ENCODE results near the gene MAP2K6. TPM values are rescaled to one million over a fixed set of nuclear protein-coding genes. Genes with fewer than 3 reads are reported as not detected.

The MAP2K6 gene
- total and polyA plus RNA-seq, 10 of the 15 experiments (the other 5 are each of a cell fraction or from before 2014, with no cell fraction given): 15.6 to 70.3 (median 22.9) TPM

GRCh38 chr17:69443138-69443537 lies 28.6 kb downstream of the MAP2K6 start:
- ChIA-PET CTCF (interaction anchor here (1.3 kb wide), 1 partner anchor 10 kb away, joined by 3 read pairs; no protein-coding TSS in a partner anchor), RAD21 (ENCODE audit: unreplicated experiment) (no interaction called here), SMC1A (ENCODE audit: uncharacterized antibody, unreplicated experiment) (interaction anchor here (0.6 to 0.8 kb wide), 2 partner anchors 14 to 26 kb away, joined by 3 read pairs; no protein-coding TSS in a partner anchor), POLR2A (no interaction called here)
- H3K27me3 ChIP-seq (replicated peaks in 1 of 2; ENCODE audit: control insufficient read depth in 2 of 2, insufficient read depth in 2 of 2, low read length in 1 of 2): no peaks in the 10 kb centered on the region
- DNase-seq (ENCODE audit: low read depth, low spot score) (no peak), ATAC-seq (no peak), FAIRE-seq (no peak)
- H3K9ac ChIP-seq (ENCODE audit: control insufficient read depth, insufficient read depth, low read length): no peak overlapping the region
- no peak overlapping the region for H3K27ac ChIP-seq (ENCODE audit: control insufficient read depth, insufficient read depth)
- H3K4me3 ChIP-seq: no peak overlapping the region
- H3K4me2 ChIP-seq (ENCODE audit: control insufficient read depth, insufficient read depth): no peak overlapping the region
- in situ Hi-C loops (cut with MboI) (no loop called here), intact Hi-C loops (cut with micrococcal nuclease; ENCODE audit: unreplicated experiment) (no loop called here)
- BruUV-seq (replicated peaks): no TSS peak
- no peaks in the 10 kb centered on the region for H3K36me3 ChIP-seq (ENCODE audit: control insufficient read depth in 2 of 2, insufficient read depth in 2 of 2, low read length in 1 of 2)
- peaks cover 2% of the 10 kb centered on the region; the same call in 2 of the 3 replicates for H3K9me3 ChIP-seq (replicated peaks; ENCODE audit: control insufficient read depth, insufficient read depth, low read length)
- WGBS (ENCODE audit: insufficient coverage, insufficient replicate concordance, low lambda C conversion rate, missing lambda C conversion rate): 88% methylated on average over 4 of the region's 4 CpGs
- TF ChIP-seq CBFB (IDR thresholded peaks at IDR 0.05; ENCODE audit: low read depth) (no peak), TCF12 (IDR thresholded peaks at IDR 0.05; ENCODE audit: low read depth, low read length) (no peak), SMAD5 (IDR thresholded peaks at IDR 0.05; ENCODE audit: low read depth) (no peak), REST (IDR thresholded peaks at IDR 0.05; ENCODE audit: low read depth, low read length) (no peak), FOS (IDR thresholded peaks at IDR 0.05; ENCODE audit: borderline replicate concordance, extremely low read depth, insufficient read length) (no peak), ATF2 (IDR thresholded peaks at IDR 0.05; ENCODE audit: low read length) (no peak), NFXL1 (IDR thresholded peaks at IDR 0.05; ENCODE audit: borderline replicate concordance) (no peak), RUNX3 (IDR thresholded peaks at IDR 0.05; ENCODE audit: low read length) (no peak)
- H2AFZ ChIP-seq (ENCODE audit: control insufficient read depth, low read depth, low read length): no peak overlapping the region
- no peaks in the 10 kb centered on the region for H4K20me1 ChIP-seq (ENCODE audit: control insufficient read depth, insufficient read depth)
- H3K4me1 ChIP-seq (ENCODE audit: control insufficient read depth, insufficient read depth, low read length): no peaks in the 10 kb centered on the region
- H3K79me2 ChIP-seq (ENCODE audit: control insufficient read depth, insufficient read depth, low read length): no peaks in the 10 kb centered on the region
